K562 (cell line): ENCODE results near the gene TMEM164. TPM values are rescaled to one million over a fixed set of nuclear protein-coding genes. Genes with fewer than 3 reads are reported as not detected.

Experiments used
- ATAC-seq: fragments of 200-7000 bp; cut with Tn5 transposase; 3 replicates; pipeline ENCODE4 v1.9.1; 2020; ENCODE audit warnings: moderate library complexity
- BruUV-seq: library from RNA; stranded (reverse); fragments of 400-500 nt; replicated peaks from 2 replicates; lab custom pipeline; 2021; lab: Mats Ljungman, UMichigan
- CTCF ChIA-PET: fragments of 300-600 bp; formaldehyde crosslinking; extraction: SDS; loops from one replicate; lab custom pipeline; 2021; ENCODE audit warnings: low intra/inter-chr PET ratio; lab: Yijun Ruan, JAX
- POLR2A ChIA-PET: fragments of 300-600, 350-650 bp; sonication (Branson Sonifier 250); formaldehyde crosslinking; extraction: SDS; loops from one replicate; lab custom pipeline; 2021; ENCODE audit warnings: antibody characterized with exemption, inconsistent platforms; lab: Yijun Ruan, JAX
- DNase-seq, 4 experiments: peaks; one replicate each; pipeline versions ENCODE4 v3.0.0 to v3.0.0-alpha.2; 2011 to 2018; ENCODE audit warnings: low spot score in 3 of 4, mixed read lengths in 3 of 4; ENCODE audit errors: extremely low read depth in 1 of 4
- FAIRE-seq: peaks from 2 replicates; lab custom pipeline; 2011; peaks lifted over from hg19 to GRCh38; lab: Jason Lieb, UNC
- H2AFZ ChIP-seq: 2 replicates; pipeline ENCODE4 v1.6.0; 2011; ENCODE audit warnings: low read depth, low read length, control low read depth, inconsistent platforms
- H3K27ac ChIP-seq: fragments of 200-600 bp; 3 replicates; pipeline ENCODE4 v1.8.0; 2011; ENCODE audit warnings: low read depth, mild to moderate bottlenecking, control low read depth, inconsistent platforms, low read length, moderate library complexity, mixed read lengths; ENCODE audit errors: extremely low read depth
- H3K27me3 ChIP-seq, 2 experiments: fragments of 300-600 bp in 1 of 2; 2 replicates in 1 of 2; 3 replicates in 1 of 2; pipeline versions ENCODE4 v1.6.0 to v1.8.0; 2011; ENCODE audit warnings: inconsistent platforms in 2 of 2, low read length in 2 of 2, mild to moderate bottlenecking in 1 of 2, mixed read lengths in 1 of 2, moderate library complexity in 1 of 2; ENCODE audit not compliant: control insufficient read depth in 2 of 2, insufficient read depth in 2 of 2
- H3K36me3 ChIP-seq: fragments of 300-600 bp; 3 replicates; pipeline ENCODE4 v1.8.0; 2011; ENCODE audit warnings: mild to moderate bottlenecking, low read length, inconsistent platforms; ENCODE audit not compliant: control insufficient read depth, insufficient read depth
- H3K4me1 ChIP-seq, 2 experiments: fragments of 200-600 bp in 1 of 2; replicated peaks in 1 of 2; 2 replicates in 1 of 2; 3 replicates in 1 of 2; pipeline versions ENCODE4 v1.5.1 to v1.8.0; 2011; ENCODE audit warnings: inconsistent platforms in 2 of 2, low read length in 2 of 2, mild to moderate bottlenecking in 1 of 2, mixed read lengths in 1 of 2, moderate library complexity in 1 of 2; ENCODE audit not compliant: control insufficient read depth in 2 of 2, insufficient read depth in 2 of 2
- H3K4me2 ChIP-seq: 2 replicates; pipeline ENCODE4 v1.6.1; 2011; ENCODE audit warnings: low read length, control low read depth, inconsistent platforms, mixed read lengths; ENCODE audit not compliant: insufficient read depth
- H3K4me3 ChIP-seq: fragments of 200-600 bp; sonication (generic), shearing (Covaris generic); 2 replicates; pipeline ENCODE4 v1.5.1; 2016; ENCODE audit warnings: control low read depth, inconsistent platforms
- H3K79me2 ChIP-seq: fragments of 200-600 bp; 3 replicates; pipeline ENCODE4 v1.8.0; 2011; ENCODE audit warnings: low read length, inconsistent platforms; ENCODE audit not compliant: control insufficient read depth, insufficient read depth
- H3K9ac ChIP-seq, 2 experiments: 2 replicates each; pipeline versions ENCODE4 v1.6.0 to v1.6.1; 2011; ENCODE audit warnings: low read depth in 2 of 2, low read length in 2 of 2, control low read depth in 1 of 2, inconsistent platforms in 1 of 2, mild to moderate bottlenecking in 1 of 2, mixed read lengths in 1 of 2; ENCODE audit not compliant: insufficient read depth in 1 of 2
- H3K9me1 ChIP-seq: one replicate; pipeline ENCODE4 v1.6.0; 2011; ENCODE audit warnings: inconsistent platforms, mild to moderate bottlenecking, low read length, moderate library complexity; ENCODE audit not compliant: control insufficient read depth, insufficient read depth
- H3K9me3 ChIP-seq: replicated peaks from 2 replicates; pipeline ENCODE4 v1.5.1; 2011; ENCODE audit warnings: low read depth, low read length, inconsistent platforms; ENCODE audit not compliant: control insufficient read depth, insufficient read depth
- H4K20me1 ChIP-seq: replicated peaks from 2 replicates; pipeline ENCODE4 v1.6.1; 2011; ENCODE audit warnings: low read length, inconsistent platforms, mixed read lengths; ENCODE audit not compliant: control insufficient read depth, insufficient read depth
- GATA2 ChIP-seq: sonication (generic); formaldehyde crosslinking; IDR thresholded peaks from 2 replicates; pipeline ENCODE4 v1.4.0; 2020; ENCODE audit warnings: mild to moderate bottlenecking, missing genetic modification reagents
- MGA ChIP-seq: fragments of 450-650 bp; IDR thresholded peaks from 2 replicates; pipeline ENCODE4 v1.6.1; 2016; ENCODE audit warnings: mild to moderate bottlenecking, moderate library complexity
- MITF ChIP-seq: IDR thresholded peaks from 2 replicates; pipeline ENCODE4 v1.6.1; 2014; ENCODE audit warnings: antibody characterized with exemption
- MNT ChIP-seq, 2 experiments: fragments of 450-650 bp; conservative IDR thresholded peaks; 2 replicates each; pipeline ENCODE4 v1.6.1; 2017; ENCODE audit warnings: mild to moderate bottlenecking in 2 of 2, moderate library complexity in 2 of 2
- RAD21 ChIP-seq, 2 experiments: fragments of 250-450 bp in 1 of 2; fragments of 450-650 bp in 1 of 2; sonication (Bioruptor Pico) in 1 of 2; formaldehyde crosslinking in 1 of 2; IDR thresholded peaks in 1 of 2; conservative IDR thresholded peaks in 1 of 2; 2 replicates each; pipeline versions ENCODE4 v1.4.0 to v1.8.0; 2020 to 2022; ENCODE audit warnings: mild to moderate bottlenecking in 2 of 2, moderate library complexity in 1 of 2
- WGBS: fragments of 100-300 bp; shearing (Covaris generic); methylation state at CpG from one replicate; pipeline ENCODE4 v1.1.6; 2016; ENCODE audit warnings: low coverage, mixed read lengths; ENCODE audit not compliant: insufficient coverage; ENCODE audit errors: missing lambda C conversion rate; 5-methylcytosine and 5-hydroxymethylcytosine counted together
- in situ Hi-C: fragments of 300-500 bp; cut with MboI; formaldehyde crosslinking; loops from 4 replicates; pipeline ENCODE4 v1.15.0; 2018; ENCODE audit warnings: inconsistent platforms, mixed read lengths
- intact Hi-C: fragments of 100-400 bp; cut with micrococcal nuclease; formaldehyde crosslinking; loops from 2 replicates; pipeline ENCODE4 v1.14.2; 2022
- polyA plus RNA-seq, 8 experiments: library from polyadenylated mRNA; depleted of rRNA in 4 of 8; stranded (reverse) in 5 of 8; unstranded in 3 of 8; fragments of >200 nt; fragmentation: Nextera tagmentation in 2 of 8; fragmentation: Illumina TruSeq in 1 of 8; extraction: Ambion mirVana in 2 of 8; extraction: Trizol in 1 of 8; gene quantifications; 2 replicates each; pipeline versions ENCODE4 v1.2.1 to v1.2.3, GENCODE V29; 2011 to 2014; ENCODE audit warnings: inconsistent platforms in 1 of 8, missing spikeins in 1 of 8
- total RNA-seq, 7 experiments: library from RNA; depleted of rRNA in 6 of 7; stranded (reverse); fragments of >200 nt in 6 of 7; fragmentation: Illumina TruSeq in 2 of 7; extraction: Trizol in 2 of 7; gene quantifications; 2 replicates each; pipeline versions ENCODE4 v1.2.1 to v1.2.3, GENCODE V29; 2011 to 2021; ENCODE audit warnings: low replicate concordance in 1 of 7

Gene TMEM164
- total and polyA plus RNA-seq, 9 of the 15 experiments (the other 6 are each of a cell fraction or from before 2014, with no cell fraction given) = 2.4 to 57.3 (median 23.1) TPM

DNA sequence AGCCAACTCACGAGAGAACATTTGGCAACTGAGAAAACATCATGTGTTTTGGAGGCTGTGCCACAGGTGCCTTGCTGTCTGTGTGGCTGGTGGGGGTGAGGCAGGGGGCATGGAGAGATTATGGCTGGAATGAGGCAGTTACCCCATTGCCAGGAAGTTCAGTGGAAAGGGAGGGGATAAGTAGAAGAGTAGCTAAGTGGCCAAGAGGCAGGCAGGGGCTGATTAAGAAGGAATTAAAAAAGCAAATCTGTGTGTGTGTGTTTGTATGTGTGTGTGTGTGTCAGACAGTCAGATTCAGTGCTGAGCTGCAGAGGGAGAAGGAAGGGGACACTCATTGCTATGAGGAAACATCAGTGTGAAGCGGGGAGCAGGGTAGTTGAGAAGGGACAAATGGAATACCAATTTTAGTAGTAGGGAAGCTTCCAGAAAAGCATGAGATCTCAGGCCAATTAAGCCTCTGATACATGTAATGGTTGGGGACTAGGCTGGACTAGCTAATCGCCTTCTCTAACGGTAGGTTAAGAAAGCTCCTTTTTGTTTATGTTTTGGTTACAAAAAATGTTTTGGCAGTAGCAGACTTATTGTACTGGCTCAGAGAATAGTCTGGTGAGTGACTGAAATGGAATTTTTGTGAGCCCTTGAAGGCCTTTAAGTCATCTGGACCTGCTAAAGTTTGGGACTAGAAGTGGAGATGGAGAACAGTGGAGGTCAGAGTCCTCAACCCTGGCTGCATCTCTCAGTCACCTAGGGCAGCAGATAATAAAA is 18.5 kb downstream of the TMEM164 start:
- no peak overlapping the region for H3K9ac ChIP-seq
- no peak overlapping the region for H3K4me2 ChIP-seq
- no peaks in the 10 kb centered on the region for H3K4me1 ChIP-seq
- in situ Hi-C loops (no loop called here), intact Hi-C loops (no loop called here)
- no peak overlapping the region for H2AFZ ChIP-seq
- CTCF ChIA-PET = no interaction called here
- no peak for FAIRE-seq
- H3K36me3 ChIP-seq = peaks cover 89% of the 10 kb centered on the region
- BruUV-seq = no TSS peak
- no peak for DNase-seq
- H4K20me1 ChIP-seq = no peaks in the 10 kb centered on the region
- no peaks in the 10 kb centered on the region for H3K9me3 ChIP-seq
- H3K4me3 ChIP-seq = no peak overlapping the region
- H3K27me3 ChIP-seq = no peaks in the 10 kb centered on the region
- no peaks in the 10 kb centered on the region for H3K9me1 ChIP-seq
- POLR2A ChIA-PET = interaction anchor here (0.8 kb wide), 1 partner anchor 85 kb away, joined by 4 read pairs; no protein-coding TSS in a partner anchor
- WGBS = 89% methylated on average over 4 of the region's 4 CpGs
- H3K27ac ChIP-seq = no peak overlapping the region
- peaks cover 23% of the 10 kb centered on the region for H3K79me2 ChIP-seq
- no peak for ATAC-seq
- no peak for TF ChIP-seq MITF
- TF ChIP-seq MGA = no peak
- no peak for TF ChIP-seq GATA2 (CRISPR knock-in tag)
- TF ChIP-seq RAD21 (CRISPR knock-in tag; conservative IDR thresholded peaks at IDR 0.05 in 1 of 2, IDR thresholded peaks at IDR 0.05 in 1 of 2) = no peak
- TF ChIP-seq MNT (conservative IDR thresholded peaks at IDR 0.05) = no peak
